ENCODE measurements around the gene LIN54. TPM values are rescaled to one million over a fixed set of nuclear protein-coding genes. Genes with fewer than 3 reads are reported as not detected.
"Not testable (repeated sequence)": the region's sequence is repeated elsewhere in the genome, so short reads cannot be mapped to it uniquely, and the experiment has no call there.

LIN54 gene
- total RNA-seq, 1 donor from 2014 or later, result 31.9 TPM

- intact Hi-C loops (cut with micrococcal nuclease), result no loop called here
These were observed 59.4 kb downstream of the LIN54 start for GRCh38 chr4:82951196-82951595.

- intact Hi-C loops (cut with micrococcal nuclease), result no loop called here
These were observed 61.9 kb downstream of the LIN54 start for GRCh38 chr4:82948647-82949204.

GRCh38 chr4:82947498-82947897 lies 63.1 kb downstream of the LIN54 start:
- intact Hi-C loops (cut with micrococcal nuclease), result no loop called here

GRCh38 chr4:82939414-82939813 lies 71.2 kb downstream of the LIN54 start:
- intact Hi-C loops (cut with micrococcal nuclease), result no loop called here

- intact Hi-C loops (cut with micrococcal nuclease), result no loop called here
These were observed 76.2 kb downstream of the LIN54 start for GRCh38 chr4:82934441-82934840.

- intact Hi-C loops (cut with micrococcal nuclease), result no loop called here
These were observed 79.5 kb downstream of the LIN54 start for GRCh38 chr4:82930848-82931755.

- intact Hi-C loops (cut with micrococcal nuclease), result no loop called here
These were observed 88.8 kb downstream of the LIN54 start for GRCh38 chr4:82921795-82922194.

GRCh38 chr4:82919386-82919785 lies 91.2 kb downstream of the LIN54 start:
- intact Hi-C loops (cut with micrococcal nuclease), result no loop called here

GRCh38 chr4:82918091-82918490 lies 92.5 kb downstream of the LIN54 start:
- intact Hi-C loops (cut with micrococcal nuclease), result no loop called here

GRCh38 chr4:82913968-82914367 lies 96.7 kb downstream of the LIN54 start:
- intact Hi-C loops (cut with micrococcal nuclease), result not testable (repeated sequence)

GRCh38 chr4:82913305-82913704 lies 97.3 kb downstream of the LIN54 start:
- intact Hi-C loops (cut with micrococcal nuclease), result no loop called here

- intact Hi-C loops (cut with micrococcal nuclease), result no loop called here
These were observed 101.3 kb downstream of the LIN54 start for GRCh38 chr4:82909326-82909725.

- intact Hi-C loops (cut with micrococcal nuclease), result no loop called here
These were observed 104.2 kb downstream of the LIN54 start for GRCh38 chr4:82906469-82906868.

- intact Hi-C loops (cut with micrococcal nuclease), result loop anchor here (2.0 kb wide), 1 partner anchor 14 kb away; the partner anchor contains the start of gene SEC31A
These were observed 105.4 kb downstream of the LIN54 start for GRCh38 chr4:82905205-82905604.

GRCh38 chr4:82903737-82904136 lies 106.9 kb downstream of the LIN54 start:
- intact Hi-C loops (cut with micrococcal nuclease), result loop anchor here (2.0 to 5.0 kb wide), 4 partner anchors 13 to 616 kb away; partner anchors contain the start of gene SEC31A

GRCh38 chr4:82901183-82901718 lies 109.4 kb downstream of the LIN54 start:
- intact Hi-C loops (cut with micrococcal nuclease), result loop anchor here (1.0 to 5.0 kb wide), 6 partner anchors 316 to 614 kb away; partner anchors contain the start of genes ABRAXAS1, COQ2 and HELQ

GRCh38 chr4:82900411-82901182 lies 110.0 kb downstream of the LIN54 start, which contains the start of gene THAP9:
Gene THAP9 (plus strand): TSS chr4:82900735. CDS start chr4:82900803, 68 bp downstream.
- intact Hi-C loops (cut with micrococcal nuclease), result loop anchor here (1.0 to 5.0 kb wide), 13 partner anchors 9 to 613 kb away; partner anchors contain the start of genes ABRAXAS1, COPS4, COQ2 and HELQ

GRCh38 chr4:82900066-82900410 lies 110.6 kb downstream of the LIN54 start:
- intact Hi-C loops (cut with micrococcal nuclease), result loop anchor here (1.0 to 5.0 kb wide), 12 partner anchors 9 to 613 kb away; partner anchors contain the start of genes ABRAXAS1, COPS4, COQ2 and LIN54

- intact Hi-C loops (cut with micrococcal nuclease), result loop anchor here (1.0 to 5.0 kb wide), 12 partner anchors 8 to 612 kb away; partner anchors contain the start of genes ABRAXAS1, COPS4, COQ2 and LIN54
These were observed 111.1 kb downstream of the LIN54 start for GRCh38 chr4:82899374-82900065.

All from T-helper 2 cell treated with Interferon-gamma antibody and Interleukin-4, amounts not matched to agents 100 ng/mL and 5 ng/mL, for 36 hours (primary cell).